ENCODE results near the gene EGLN1.

The EGLN1 gene

GRCh38 chr1:231393668-231394067, 28.4 kb downstream of the EGLN1 start:
- ATAC-seq (no peak), DNase-seq (ENCODE audit: low spot score in 2 of 2) (no peak)
- no peak overlapping the region for H3K27ac Mint-ChIP-seq
- H3K4me1 Mint-ChIP-seq, result peaks cover 53% of the 10 kb centered on the region
- H3K36me3 Mint-ChIP-seq, result peaks cover 5% of the 10 kb centered on the region
- no peak overlapping the region for H3K4me3 Mint-ChIP-seq
- no peaks in the 10 kb centered on the region for H3K9me3 Mint-ChIP-seq

DNA sequence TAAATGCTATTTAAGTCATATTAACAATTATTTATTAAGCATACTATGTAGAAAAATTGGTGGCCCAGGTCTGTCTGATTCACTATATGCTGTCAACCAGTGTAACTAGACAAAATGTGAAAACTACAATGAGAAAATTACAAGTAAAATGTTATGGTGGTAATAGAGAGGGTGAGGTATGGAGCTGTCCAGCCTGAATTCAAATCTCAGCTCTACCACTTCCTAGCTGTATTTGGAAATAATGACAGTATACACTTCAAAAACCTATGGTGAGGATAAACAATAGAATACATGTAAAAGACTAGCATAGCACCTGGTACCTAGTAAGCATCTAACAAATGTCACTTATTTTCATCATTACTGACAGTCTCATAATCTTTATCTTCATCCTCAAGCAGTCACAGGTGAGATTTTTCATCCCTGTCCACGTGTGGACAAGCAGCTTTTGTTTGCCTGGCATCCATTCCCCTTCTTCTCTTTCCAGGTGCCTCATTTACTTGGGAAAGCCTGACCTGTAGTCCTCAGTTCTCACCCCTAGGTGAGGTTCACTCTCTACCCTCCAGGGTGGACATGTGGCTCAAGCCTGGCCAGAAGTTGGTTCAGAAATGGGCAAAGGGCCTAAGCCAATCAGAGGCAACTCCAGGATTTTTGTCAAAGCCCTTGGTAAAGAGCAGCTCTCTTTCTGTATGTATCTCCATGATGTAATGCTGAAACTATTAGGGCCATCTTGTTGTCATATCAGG, 29.5 kb downstream of the EGLN1 start:
- H3K4me1 Mint-ChIP-seq, result peaks cover 60% of the 10 kb centered on the region
- no peaks in the 10 kb centered on the region for H3K9me3 Mint-ChIP-seq
- ATAC-seq (no peak), DNase-seq (ENCODE audit: low spot score in 2 of 2) (no peak)
- H3K36me3 Mint-ChIP-seq, result peaks cover 5% of the 10 kb centered on the region
- no peak overlapping the region for H3K4me3 Mint-ChIP-seq
- no peak overlapping the region for H3K27ac Mint-ChIP-seq

GRCh38 chr1:231390071-231390470, 32.0 kb downstream of the EGLN1 start:
- no peak overlapping the region for H3K4me3 Mint-ChIP-seq
- no peak overlapping the region for H3K27ac Mint-ChIP-seq
- peaks cover 11% of the 10 kb centered on the region for H3K36me3 Mint-ChIP-seq
- peaks cover 50% of the 10 kb centered on the region for H3K4me1 Mint-ChIP-seq
- DNase-seq (ENCODE audit: low spot score in 2 of 2) (no peak), ATAC-seq (peak; percentile 82)
- no peaks in the 10 kb centered on the region for H3K9me3 Mint-ChIP-seq

- no peaks in the 10 kb centered on the region for H3K9me3 Mint-ChIP-seq
- H3K4me1 Mint-ChIP-seq, result peaks cover 41% of the 10 kb centered on the region
- H3K27ac Mint-ChIP-seq, result peak overlapping the region; percentile 61
- DNase-seq (ENCODE audit: low spot score in 2 of 2), result no peak
- H3K4me3 Mint-ChIP-seq, result peak overlapping the region; percentile 2
- peak; percentile 73 for ATAC-seq
- peaks cover 11% of the 10 kb centered on the region for H3K36me3 Mint-ChIP-seq
Observed at GRCh38 chr1:231387770-231388669, 34.1 kb downstream of the EGLN1 start.

DNA sequence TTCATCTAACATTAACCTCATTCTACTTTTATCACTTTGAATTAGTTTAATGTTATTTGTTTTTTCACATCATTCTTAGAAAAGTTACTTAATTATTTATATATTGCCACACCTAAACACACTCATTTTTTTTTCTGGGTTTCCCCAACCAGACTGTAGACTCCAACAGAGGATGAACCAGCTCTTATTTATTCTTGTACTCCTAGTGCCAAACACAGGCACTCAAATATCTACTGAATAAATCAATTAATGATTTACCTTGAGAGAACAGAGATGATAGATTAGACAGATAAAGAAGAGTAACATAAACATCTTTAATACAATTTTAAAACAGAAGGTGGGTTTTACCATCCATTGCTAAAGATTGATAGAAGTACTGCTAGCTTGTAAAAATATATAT, 35.6 kb downstream of the EGLN1 start:
- no peak overlapping the region for H3K4me3 Mint-ChIP-seq
- peaks cover 35% of the 10 kb centered on the region for H3K4me1 Mint-ChIP-seq
- H3K27ac Mint-ChIP-seq, result no peak overlapping the region
- H3K9me3 Mint-ChIP-seq, result no peaks in the 10 kb centered on the region
- DNase-seq (ENCODE audit: low spot score in 2 of 2) (no peak), ATAC-seq (no peak)
- peaks cover 11% of the 10 kb centered on the region for H3K36me3 Mint-ChIP-seq

DNA sequence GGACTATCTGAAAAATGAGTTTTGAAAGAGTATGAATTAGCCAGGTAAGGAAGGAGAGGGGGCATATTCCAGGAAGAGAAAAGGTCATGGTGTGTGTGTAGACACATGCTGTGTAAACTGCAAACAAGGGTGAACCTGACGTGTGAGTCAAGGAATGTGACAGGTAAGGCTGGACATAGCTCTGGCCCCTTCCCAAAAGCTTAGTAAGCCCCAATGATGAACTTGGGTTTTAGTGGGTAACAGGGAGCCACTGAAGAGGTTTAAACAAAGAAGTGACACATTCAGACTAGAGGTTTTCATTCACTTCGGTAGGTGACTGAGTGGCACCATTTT, 36.7 kb downstream of the EGLN1 start:
- Mint-ChIP-seq H3K4me1 (peaks cover 25% of the 10 kb centered on the region), H3K27ac (no peak overlapping the region), H3K36me3 (peaks cover 6% of the 10 kb centered on the region), H3K4me3 (no peak overlapping the region), H3K9me3 (no peaks in the 10 kb centered on the region)
- ATAC-seq (no peak), DNase-seq (ENCODE audit: low spot score in 2 of 2) (no peak)

DNA sequence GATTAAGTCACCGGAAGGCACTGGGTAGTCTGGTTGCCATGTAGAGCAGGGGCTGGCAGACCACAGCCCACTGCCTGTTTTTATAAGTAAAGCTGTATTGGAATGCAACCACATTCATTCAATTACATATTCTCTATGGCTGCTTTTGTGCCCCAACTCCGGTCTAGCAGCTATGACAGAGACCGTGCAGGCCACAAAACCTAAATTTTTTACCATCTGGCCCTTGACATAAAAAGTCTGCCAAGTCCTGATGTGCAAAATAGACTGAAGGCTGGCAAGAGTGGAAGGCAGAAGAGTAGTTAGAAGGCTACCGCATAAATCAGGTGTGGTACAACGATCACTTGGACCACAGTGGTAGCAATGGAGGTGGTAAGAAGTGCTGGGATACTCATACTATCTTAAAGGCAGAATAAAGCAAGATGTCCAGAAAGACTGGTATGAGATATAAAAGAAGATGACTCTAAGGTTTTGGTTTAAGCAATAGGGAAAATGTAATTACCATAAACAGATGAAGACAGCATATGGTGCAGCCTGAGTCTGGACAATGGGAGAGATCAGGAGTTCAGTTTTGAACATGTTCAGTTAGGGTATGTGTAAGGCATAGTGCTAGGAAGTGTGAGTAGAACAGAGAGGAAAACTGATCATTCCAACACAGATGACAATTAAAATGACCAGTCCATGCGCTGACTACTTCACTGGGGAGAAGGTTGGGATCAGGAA, 37.2 kb downstream of the EGLN1 start:
- Mint-ChIP-seq H3K27ac (no peak overlapping the region), H3K9me3 (no peaks in the 10 kb centered on the region), H3K36me3 (peaks cover 7% of the 10 kb centered on the region), H3K4me3 (no peak overlapping the region), H3K4me1 (peaks cover 22% of the 10 kb centered on the region)
- DNase-seq (ENCODE audit: low spot score in 2 of 2) (no peak), ATAC-seq (no peak)

- Mint-ChIP-seq H3K27ac (no peak overlapping the region), H3K9me3 (no peaks in the 10 kb centered on the region), H3K4me3 (no peak overlapping the region), H3K4me1 (peaks cover 31% of the 10 kb centered on the region), H3K36me3 (peaks cover 11% of the 10 kb centered on the region)
- DNase-seq (ENCODE audit: low spot score in 2 of 2) (no peak), ATAC-seq (no peak)
Observed at GRCh38 chr1:231383159-231383860, 38.8 kb downstream of the EGLN1 start.

- Mint-ChIP-seq H3K4me1 (peaks cover 31% of the 10 kb centered on the region), H3K9me3 (no peaks in the 10 kb centered on the region), H3K36me3 (peaks cover 11% of the 10 kb centered on the region), H3K4me3 (no peak overlapping the region), H3K27ac (no peak overlapping the region)
- DNase-seq (ENCODE audit: low spot score in 2 of 2) (no peak), ATAC-seq (no peak)
Observed at GRCh38 chr1:231382426-231382825, 39.7 kb downstream of the EGLN1 start.

GRCh38 chr1:231381729-231382128, 40.4 kb downstream of the EGLN1 start:
- no peak overlapping the region for H3K27ac Mint-ChIP-seq
- no peaks in the 10 kb centered on the region for H3K9me3 Mint-ChIP-seq

GRCh38 chr1:231376875-231377549, 45.1 kb downstream of the EGLN1 start:
- Mint-ChIP-seq H3K4me3 (peak overlapping the region; percentile 6), H3K36me3 (peaks cover 32% of the 10 kb centered on the region), H3K4me1 (peaks cover 37% of the 10 kb centered on the region), H3K9me3 (no peaks in the 10 kb centered on the region), H3K27ac (peak overlapping the region; percentile 75)
- peak in 1 of 2 donors; percentile 65 for DNase-seq (ENCODE audit: low spot score in 2 of 2)
- peak; percentile 93 for ATAC-seq

More at GRCh38 chr1:231381729-231382128, 40.4 kb downstream of the EGLN1 start:
- ATAC-seq (no peak), DNase-seq (ENCODE audit: low spot score in 2 of 2) (no peak)
- Mint-ChIP-seq H3K4me3 (no peak overlapping the region), H3K36me3 (peaks cover 11% of the 10 kb centered on the region), H3K4me1 (peaks cover 37% of the 10 kb centered on the region)

GRCh38 chr1:231376101-231376500, 46.0 kb downstream of the EGLN1 start:
- DNase-seq (ENCODE audit: low spot score in 2 of 2), result no peak
- Mint-ChIP-seq H3K36me3 (peaks cover 38% of the 10 kb centered on the region), H3K4me3 (no peak overlapping the region), H3K9me3 (no peaks in the 10 kb centered on the region), H3K4me1 (peaks cover 37% of the 10 kb centered on the region), H3K27ac (no peak overlapping the region)
- no peak for ATAC-seq

DNA sequence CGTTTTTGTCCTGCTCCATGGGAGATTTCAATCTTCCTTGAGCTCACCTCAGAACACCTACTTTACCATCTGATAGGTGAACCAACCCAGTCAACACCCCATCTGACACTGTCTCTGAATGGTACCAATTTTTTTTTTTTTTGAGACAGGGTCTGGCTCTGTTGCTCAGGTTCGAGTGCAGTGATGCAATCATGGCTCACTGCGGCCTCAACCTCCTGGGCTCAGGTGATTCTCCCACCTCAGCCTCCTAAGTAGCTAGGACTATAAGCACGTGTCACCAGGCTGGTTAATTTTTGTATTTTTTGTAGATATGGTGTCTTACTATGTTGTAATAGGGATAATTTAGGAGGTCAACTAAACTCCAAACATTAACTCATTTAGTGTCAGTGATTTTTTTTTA, 47.7 kb downstream of the EGLN1 start:
- DNase-seq (ENCODE audit: low spot score in 2 of 2) (no peak), ATAC-seq (no peak)
- peaks cover 36% of the 10 kb centered on the region for H3K4me1 Mint-ChIP-seq
- peaks cover 46% of the 10 kb centered on the region for H3K36me3 Mint-ChIP-seq
- no peak overlapping the region for H3K4me3 Mint-ChIP-seq
- H3K27ac Mint-ChIP-seq, result no peak overlapping the region
- H3K9me3 Mint-ChIP-seq, result no peaks in the 10 kb centered on the region

- peaks cover 17% of the 10 kb centered on the region for H3K4me1 Mint-ChIP-seq
- no peak overlapping the region for H3K27ac Mint-ChIP-seq
- no peak for DNase-seq (ENCODE audit: low spot score in 2 of 2)
- H3K4me3 Mint-ChIP-seq, result no peak overlapping the region
- no peaks in the 10 kb centered on the region for H3K9me3 Mint-ChIP-seq
- H3K36me3 Mint-ChIP-seq, result peaks cover 63% of the 10 kb centered on the region
- ATAC-seq, result no peak
Observed at GRCh38 chr1:231372501-231372900, 49.6 kb downstream of the EGLN1 start.

Measured in stimulated activated effector memory CD8-positive, alpha-beta T cell treated with anti-CD3 and anti-CD28 coated beads, Interleukin-12 subunit alpha, Interleukin-12 subunit beta, amount 100 ng/mL, for 72 hours (primary cell).